Measurements from ENCODE around the gene TSPAN18.

DNA sequence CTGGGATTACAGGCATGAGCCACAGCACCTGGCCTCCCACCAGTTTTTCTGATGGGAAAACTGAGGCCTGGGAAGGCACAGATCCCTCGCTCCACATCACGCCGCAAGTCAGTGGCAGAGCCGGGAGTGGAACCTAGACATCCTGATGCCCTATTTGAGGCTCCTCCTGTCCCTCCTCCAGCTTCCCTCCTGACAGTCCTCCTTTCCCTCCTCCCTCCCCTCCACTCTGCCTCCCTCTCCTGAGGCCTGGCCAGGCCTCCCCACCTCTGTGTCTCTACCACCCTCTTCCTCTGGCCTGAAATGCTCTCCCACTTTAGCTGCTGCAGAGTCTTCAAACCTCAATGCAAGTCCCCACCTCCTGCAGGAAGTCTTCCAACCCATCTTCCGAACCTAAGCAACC lies 237.2 kb downstream of the TSPAN18 start:
- no peak for TF ChIP-seq POLR2A (IDR thresholded peaks at IDR 0.05)
- TF ChIP-seq, protein P1, sequence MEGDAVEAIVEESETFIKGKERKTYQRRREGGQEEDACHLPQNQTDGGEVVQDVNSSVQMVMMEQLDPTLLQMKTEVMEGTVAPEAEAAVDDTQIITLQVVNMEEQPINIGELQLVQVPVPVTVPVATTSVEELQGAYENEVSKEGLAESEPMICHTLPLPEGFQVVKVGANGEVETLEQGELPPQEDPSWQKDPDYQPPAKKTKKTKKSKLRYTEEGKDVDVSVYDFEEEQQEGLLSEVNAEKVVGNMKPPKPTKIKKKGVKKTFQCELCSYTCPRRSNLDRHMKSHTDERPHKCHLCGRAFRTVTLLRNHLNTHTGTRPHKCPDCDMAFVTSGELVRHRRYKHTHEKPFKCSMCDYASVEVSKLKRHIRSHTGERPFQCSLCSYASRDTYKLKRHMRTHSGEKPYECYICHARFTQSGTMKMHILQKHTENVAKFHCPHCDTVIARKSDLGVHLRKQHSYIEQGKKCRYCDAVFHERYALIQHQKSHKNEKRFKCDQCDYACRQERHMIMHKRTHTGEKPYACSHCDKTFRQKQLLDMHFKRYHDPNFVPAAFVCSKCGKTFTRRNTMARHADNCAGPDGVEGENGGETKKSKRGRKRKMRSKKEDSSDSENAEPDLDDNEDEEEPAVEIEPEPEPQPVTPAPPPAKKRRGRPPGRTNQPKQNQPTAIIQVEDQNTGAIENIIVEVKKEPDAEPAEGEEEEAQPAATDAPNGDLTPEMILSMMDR (IDR thresholded peaks at IDR 0.05) = no peak
